GM10266 (cell line): ENCODE measurements around the gene SPINT3.
"Not testable (repeated sequence)": the region's sequence is repeated elsewhere in the genome, so short reads cannot be mapped to it uniquely, and the experiment has no call there.

Experiments
- DNase-seq: peaks from one replicate; pipeline ENCODE4 v3.0.0; 2012; ENCODE audit errors: extremely low spot score
- CTCF ChIP-seq: IDR thresholded peaks from 2 replicates; pipeline ENCODE4 v1.5.1; 2012; ENCODE audit warnings: mild to moderate bottlenecking, low read depth; ENCODE audit not compliant: control insufficient read depth, insufficient read depth; ENCODE audit errors: missing control alignments

The SPINT3 gene

GRCh38 chr20:45487231-45487635 lies 28.2 kb downstream of the SPINT3 start:
- TF ChIP-seq CTCF = no peak
- DNase-seq = no peak

GRCh38 chr20:45485388-45485787 lies 30.0 kb downstream of the SPINT3 start:
- DNase-seq = no peak
- no peak for TF ChIP-seq CTCF

GRCh38 chr20:45484676-45485075 lies 30.7 kb downstream of the SPINT3 start:
- DNase-seq = no peak
- TF ChIP-seq CTCF = no peak

GRCh38 chr20:45479822-45480221 lies 35.6 kb downstream of the SPINT3 start:
- no peak for TF ChIP-seq CTCF
- DNase-seq = no peak

- DNase-seq = not testable (repeated sequence)
Measured at GRCh38 chr20:45477530-45478148, 37.8 kb downstream of the SPINT3 start.

GRCh38 chr20:45472286-45472685 lies 43.1 kb downstream of the SPINT3 start:
- DNase-seq = not testable (repeated sequence)

GRCh38 chr20:45470937-45471336 lies 44.5 kb downstream of the SPINT3 start:
- no peak for DNase-seq
- peak; percentile 43 for TF ChIP-seq CTCF

- no peak for TF ChIP-seq CTCF
- DNase-seq = peak; percentile 38
Measured at GRCh38 chr20:45470262-45470931, 45.0 kb downstream of the SPINT3 start.
